Measurements from ENCODE around the gene MAP3K3.

MAP3K3 gene

GRCh38 chr17:63621684-63622573, at the start of gene MAP3K3:
MAP3K3 (plus strand) TSS chr17:63622417; CDS start chr17:63622760, 343 bp downstream.
- no peaks in the 10 kb centered on the region for H3K27me3 ChIP-seq (ENCODE audit: insufficient read depth, low read depth, severe bottlenecking)
- H3K9me3 ChIP-seq (ENCODE audit: severe bottlenecking): no peaks in the 10 kb centered on the region
- H3K36me3 ChIP-seq: no peaks in the 10 kb centered on the region
- DNase-seq: peak; percentile 100
- peak within 1 kb of the TSS; percentile 78 for H3K27ac ChIP-seq
- peak; percentile 41 for TF ChIP-seq CTCF (IDR thresholded peaks at IDR 0.05; ENCODE audit: low read depth, low read length)
- H3K4me3 ChIP-seq (ENCODE audit: low read depth, low read length): peak within 1 kb of the TSS; percentile 74

GRCh38 chr17:63573634-63574033, 48.6 kb upstream of the MAP3K3 start:
- H3K4me3 ChIP-seq (ENCODE audit: low read depth, low read length): no peak overlapping the region
- peaks cover 33% of the 10 kb centered on the region for H3K36me3 ChIP-seq
- H3K9me3 ChIP-seq (ENCODE audit: severe bottlenecking): no peaks in the 10 kb centered on the region
- no peak overlapping the region for H3K27ac ChIP-seq
- H3K27me3 ChIP-seq (ENCODE audit: insufficient read depth, low read depth, severe bottlenecking): no peaks in the 10 kb centered on the region
- peak; percentile 56 for TF ChIP-seq CTCF (IDR thresholded peaks at IDR 0.05; ENCODE audit: low read depth, low read length)
- DNase-seq: no peak

GRCh38 chr17:63578027-63578768, 44.0 kb upstream of the MAP3K3 start:
- TF ChIP-seq CTCF (IDR thresholded peaks at IDR 0.05; ENCODE audit: low read depth, low read length): no peak
- no peaks in the 10 kb centered on the region for H3K9me3 ChIP-seq (ENCODE audit: severe bottlenecking)
- H3K27me3 ChIP-seq (ENCODE audit: insufficient read depth, low read depth, severe bottlenecking): no peaks in the 10 kb centered on the region
- H3K36me3 ChIP-seq: peaks cover 52% of the 10 kb centered on the region
- no peak overlapping the region for H3K27ac ChIP-seq
- DNase-seq: no peak
- H3K4me3 ChIP-seq (ENCODE audit: low read depth, low read length): no peak overlapping the region

- Histone ChIP-seq H3K27ac (no peak overlapping the region), H3K9me3 (ENCODE audit: severe bottlenecking) (no peaks in the 10 kb centered on the region), H3K36me3 (peaks cover 57% of the 10 kb centered on the region), H3K4me3 (ENCODE audit: low read depth, low read length) (no peak overlapping the region), H3K27me3 (ENCODE audit: insufficient read depth, low read depth, severe bottlenecking) (no peaks in the 10 kb centered on the region)
- DNase-seq: no peak
- no peak for TF ChIP-seq CTCF (IDR thresholded peaks at IDR 0.05; ENCODE audit: low read depth, low read length)
These were observed 43.5 kb upstream of the MAP3K3 start for GRCh38 chr17:63578769-63579111.

GRCh38 chr17:63579633-63580032, 42.6 kb upstream of the MAP3K3 start:
- no peak for DNase-seq
- Histone ChIP-seq H3K4me3 (ENCODE audit: low read depth, low read length) (no peak overlapping the region), H3K9me3 (ENCODE audit: severe bottlenecking) (no peaks in the 10 kb centered on the region), H3K36me3 (peaks cover 61% of the 10 kb centered on the region), H3K27ac (no peak overlapping the region), H3K27me3 (ENCODE audit: insufficient read depth, low read depth, severe bottlenecking) (no peaks in the 10 kb centered on the region)
- no peak for TF ChIP-seq CTCF (IDR thresholded peaks at IDR 0.05; ENCODE audit: low read depth, low read length)
